IMR-90 (cell line): ENCODE measurements around the gene EIF4A2. TPM values are rescaled to one million over a fixed set of nuclear protein-coding genes. Genes with fewer than 3 reads are reported as not detected.
"Not testable (repeated sequence)": the region's sequence is repeated elsewhere in the genome, so short reads cannot be mapped to it uniquely, and the experiment has no call there.

Experiments
- ATAC-seq: fragments of 200-7000 bp; cut with Tn5 transposase; 2 replicates; pipeline ENCODE4 v1.9.1; 2020; ENCODE audit warnings: low read depth, mild to moderate bottlenecking, moderate library complexity
- BruUV-seq: library from RNA; stranded (reverse); fragments of 400-500 nt; replicated peaks from 2 replicates; lab custom pipeline; 2021; lab: Mats Ljungman, UMichigan
- CTCF ChIA-PET: fragments of 300-600 bp; formaldehyde crosslinking; extraction: SDS; loops from one replicate; lab custom pipeline; 2021; ENCODE audit warnings: antibody characterized with exemption; lab: Yijun Ruan, JAX
- POLR2A ChIA-PET: fragments of 300-600 bp; sonication (Branson Sonifier 250); formaldehyde crosslinking; loops from one replicate; lab custom pipeline; 2022; ENCODE audit warnings: antibody characterized with exemption; ENCODE audit not compliant: unreplicated experiment; lab: Charles Lee
- DNase-seq: peaks from one replicate; pipeline ENCODE4 v3.0.0; 2013
- H2AFZ ChIP-seq: replicated peaks from 2 replicates; pipeline ENCODE3; 2013; ENCODE audit warnings: low read length, mild to moderate bottlenecking; ENCODE audit not compliant: poor library complexity
- H2AK5ac ChIP-seq: 2 replicates; pipeline ENCODE4 v1.6.1; 2013; ENCODE audit warnings: low read depth, low read length, inconsistent platforms
- H2AK9ac ChIP-seq: replicated peaks from 2 replicates; pipeline ENCODE3; 2013; ENCODE audit warnings: mild to moderate bottlenecking, low read depth, low read length, moderate library complexity; ENCODE audit not compliant: poor library complexity
- H2BK120ac ChIP-seq: 2 replicates; pipeline ENCODE4 v1.6.1; 2013; ENCODE audit warnings: low read depth, low read length, inconsistent platforms
- H2BK15ac ChIP-seq: 3 replicates; pipeline ENCODE4 v1.6.1; 2013; ENCODE audit warnings: low read depth, low read length, inconsistent platforms
- H2BK20ac ChIP-seq: 2 replicates; pipeline ENCODE4 v1.6.1; 2013; ENCODE audit warnings: low read depth, mild to moderate bottlenecking, inconsistent platforms, low read length, moderate library complexity
- H2BK5ac ChIP-seq: 2 replicates; pipeline ENCODE4 v1.6.1; 2013; ENCODE audit warnings: mild to moderate bottlenecking, low read depth, low read length, inconsistent platforms; ENCODE audit not compliant: poor library complexity, severe bottlenecking
- H3K14ac ChIP-seq: replicated peaks from 2 replicates; pipeline ENCODE4 v1.6.1; 2013; ENCODE audit warnings: low read depth, low read length, inconsistent platforms
- H3K18ac ChIP-seq: 2 replicates; pipeline ENCODE4 v1.6.1; 2013; ENCODE audit warnings: low read depth, low read length, control low read depth
- H3K23ac ChIP-seq: 2 replicates; pipeline ENCODE4 v1.6.1; 2013; ENCODE audit warnings: low read depth, low read length, inconsistent platforms
- H3K27ac ChIP-seq: 2 replicates; pipeline ENCODE4 v1.5.1; 2013; ENCODE audit warnings: mild to moderate bottlenecking, control low read depth, low read length; ENCODE audit not compliant: insufficient read depth
- H3K27me3 ChIP-seq: 2 replicates; pipeline ENCODE4 v1.6.1; 2013; ENCODE audit warnings: low read length; ENCODE audit not compliant: control insufficient read depth, insufficient read depth
- H3K36me3 ChIP-seq: 2 replicates; pipeline ENCODE4 v1.6.1; 2013; ENCODE audit warnings: low read length, mixed read lengths; ENCODE audit not compliant: control insufficient read depth, insufficient read depth
- H3K4ac ChIP-seq: 2 replicates; pipeline ENCODE4 v1.6.1; 2013; ENCODE audit warnings: low read depth, low read length, inconsistent platforms
- H3K4me1 ChIP-seq: 2 replicates; pipeline ENCODE4 v1.6.1; 2013; ENCODE audit warnings: low read length, mixed read lengths; ENCODE audit not compliant: control insufficient read depth, insufficient read depth
- H3K4me2 ChIP-seq: 2 replicates; pipeline ENCODE4 v1.6.1; 2013; ENCODE audit warnings: low read depth, mild to moderate bottlenecking, control low read depth, low read length, moderate library complexity
- H3K4me3 ChIP-seq: 2 replicates; pipeline ENCODE4 v1.5.1; 2013; ENCODE audit warnings: low read depth, mild to moderate bottlenecking, control low read depth, low read length, moderate library complexity; ENCODE audit not compliant: insufficient read depth
- H3K56ac ChIP-seq: 2 replicates; pipeline ENCODE4 v1.6.1; 2013; ENCODE audit warnings: low read length, inconsistent platforms; ENCODE audit not compliant: insufficient read depth; ENCODE audit errors: extremely low read depth
- H3K79me1 ChIP-seq, 2 experiments: 2 replicates each; pipeline ENCODE4 v1.6.1; 2013; ENCODE audit warnings: low read length in 2 of 2, inconsistent platforms in 1 of 2, low read depth in 1 of 2
- H3K9ac ChIP-seq: 2 replicates; pipeline ENCODE4 v1.6.1; 2013; ENCODE audit warnings: low read depth, low read length, control low read depth
- H3K9me1 ChIP-seq: 2 replicates; pipeline ENCODE4 v1.6.1; 2013; ENCODE audit warnings: low read length, inconsistent platforms; ENCODE audit not compliant: insufficient read depth
- H3K9me3 ChIP-seq: 2 replicates; pipeline ENCODE4 v1.6.1; 2013; ENCODE audit warnings: low read length; ENCODE audit not compliant: control insufficient read depth, insufficient read depth
- H4K20me1 ChIP-seq: 2 replicates; pipeline ENCODE4 v1.6.1; 2013; ENCODE audit warnings: low read length, inconsistent platforms; ENCODE audit not compliant: insufficient read depth
- H4K5ac ChIP-seq: 2 replicates; pipeline ENCODE4 v1.6.1; 2013; ENCODE audit warnings: mild to moderate bottlenecking, low read depth, low read length, control low read depth
- H4K8ac ChIP-seq, 2 experiments: 2 replicates each; pipeline ENCODE4 v1.6.1; 2013; ENCODE audit warnings: low read depth in 2 of 2, low read length in 2 of 2, control low read depth in 1 of 2, inconsistent platforms in 1 of 2
- H4K91ac ChIP-seq: 2 replicates; pipeline ENCODE4 v1.6.1; 2013; ENCODE audit warnings: low read depth, low read length, inconsistent platforms; ENCODE audit not compliant: insufficient read depth
- WGBS, 2 experiments: methylation state at CpG; one replicate each; pipeline versions ENCODE4 v1.1.5 to v1.1.7; 2013; ENCODE audit warnings: missing lambda C conversion rate in 2 of 2; ENCODE audit not compliant: insufficient read length in 1 of 2; ENCODE audit errors: extremely low coverage in 2 of 2; 5-methylcytosine and 5-hydroxymethylcytosine counted together
- dilution Hi-C: fragments of 300-500 bp; cut with HindIII; formaldehyde crosslinking; loops from one replicate; pipeline ENCODE4 v1.14.3; 2018; ENCODE audit warnings: low sequenced_read_pairs; ENCODE audit not compliant: unreplicated experiment
- in situ Hi-C: fragments of 300-500 bp; cut with MboI; formaldehyde crosslinking; loops from 3 replicates; pipeline ENCODE4 v1.14.3; 2019; ENCODE audit warnings: low sequenced_read_pairs, inconsistent platforms, mixed read lengths
- intact Hi-C: fragments of 100-400 bp; cut with micrococcal nuclease; formaldehyde crosslinking; loops from 2 replicates; pipeline ENCODE4 v1.10.0; 2022
- polyA plus RNA-seq, 3 experiments: library from polyadenylated mRNA; depleted of rRNA; stranded (reverse); fragments of >200 nt; gene quantifications; 2 replicates each; pipeline ENCODE4 v1.2.3, GENCODE V29; 2012; ENCODE audit warnings: low replicate concordance in 1 of 3
- total RNA-seq: library from RNA; depleted of rRNA; stranded (reverse); fragments of >200 nt; gene quantifications from 2 replicates; pipeline ENCODE4 v1.2.3, GENCODE V29; 2012
- TF ChIP-seq, protein P1 (sequence below): fragments of 150-350 bp; IDR thresholded peaks from 2 replicates; pipeline ENCODE4 v1.6.1; 2017; ENCODE audit warnings: mild to moderate bottlenecking, antibody characterized with exemption, low read length, low read depth

The EIF4A2 gene
- total and polyA plus RNA-seq, 2 of the 4 experiments (the other 2 are of a cell fraction), result 310 to 320 TPM

DNA sequence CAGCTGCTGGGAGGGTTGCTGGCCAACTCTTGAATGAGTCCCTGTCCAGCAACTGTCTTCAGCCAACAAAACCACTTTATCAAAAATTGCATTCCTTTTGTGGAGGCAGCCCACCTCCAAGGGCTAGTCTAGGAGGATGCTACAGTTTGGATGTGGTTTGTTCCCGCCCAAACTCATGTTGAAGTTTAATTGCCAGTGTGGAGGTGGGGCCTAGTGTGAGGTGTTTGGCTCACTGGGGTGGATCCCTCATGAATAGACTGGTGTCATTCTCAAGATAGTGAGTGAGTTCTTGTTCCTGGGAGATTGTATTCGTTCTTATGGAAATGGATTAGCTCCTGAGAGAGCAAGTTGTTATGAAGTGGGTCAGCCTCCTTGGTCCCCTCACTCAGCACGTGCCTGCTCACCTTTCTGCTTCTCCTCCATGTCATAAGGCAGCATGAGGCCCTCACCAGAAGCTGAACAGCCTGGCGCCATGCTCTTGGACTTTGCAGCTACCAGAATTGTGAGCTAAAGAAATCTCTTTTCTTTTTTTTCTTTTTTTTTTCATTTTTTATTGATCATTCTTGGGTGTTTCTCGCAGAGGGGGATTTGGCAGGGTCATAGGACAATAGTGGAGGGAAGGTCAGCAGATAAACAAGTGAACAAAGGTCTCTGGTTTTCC, 27.1 kb downstream of the EIF4A2 start:
- dilution Hi-C loops (no loop called here), intact Hi-C loops (loop anchor here (10.0 kb wide), 1 partner anchor 526 kb away; no protein-coding TSS in a partner anchor), in situ Hi-C loops (loop anchor here (25.0 kb wide), 1 partner anchor 823 kb away; no protein-coding TSS in a partner anchor)
- no peak overlapping the region for H3K4ac ChIP-seq
- ATAC-seq (no peak), DNase-seq (no peak)
- TF ChIP-seq, protein P1, sequence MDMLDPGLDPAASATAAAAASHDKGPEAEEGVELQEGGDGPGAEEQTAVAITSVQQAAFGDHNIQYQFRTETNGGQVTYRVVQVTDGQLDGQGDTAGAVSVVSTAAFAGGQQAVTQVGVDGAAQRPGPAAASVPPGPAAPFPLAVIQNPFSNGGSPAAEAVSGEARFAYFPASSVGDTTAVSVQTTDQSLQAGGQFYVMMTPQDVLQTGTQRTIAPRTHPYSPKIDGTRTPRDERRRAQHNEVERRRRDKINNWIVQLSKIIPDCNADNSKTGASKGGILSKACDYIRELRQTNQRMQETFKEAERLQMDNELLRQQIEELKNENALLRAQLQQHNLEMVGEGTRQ, result no peak
- H3K27me3 ChIP-seq, result no peaks in the 10 kb centered on the region
- BruUV-seq, result no TSS peak
- H2BK120ac ChIP-seq, result no peak overlapping the region
- no peak overlapping the region for H3K4me3 ChIP-seq
- H2BK20ac ChIP-seq, result no peak overlapping the region
- no peak overlapping the region for H4K5ac ChIP-seq
- H3K9me1 ChIP-seq, result 0 out of 2 replicates have a peak, but pooled peaks cover 4% of the 10 kb centered on the region
- CTCF ChIA-PET, result no interaction called here
- POLR2A ChIA-PET, result no interaction called here
- no peak overlapping the region for H3K9ac ChIP-seq
- peaks cover 1% of the 10 kb centered on the region; the same call in 1 of the 2 replicates for H3K4me1 ChIP-seq
- no peak overlapping the region for H3K14ac ChIP-seq
- no peak overlapping the region for H4K91ac ChIP-seq
- H3K56ac ChIP-seq, result no peak overlapping the region
- no peaks in the 10 kb centered on the region for H3K36me3 ChIP-seq
- no peak overlapping the region for H3K27ac ChIP-seq
- no peak overlapping the region for H2BK5ac ChIP-seq
- H3K23ac ChIP-seq, result no peak overlapping the region
- no peak overlapping the region for H2AK5ac ChIP-seq
- H2AK9ac ChIP-seq, result no peak overlapping the region
- H3K18ac ChIP-seq, result no peak overlapping the region
- H4K8ac ChIP-seq, result no peak overlapping the region
- no CpG with 5 or more reads among the region's 5 CpGs for WGBS, 2 experiments
- no peak overlapping the region for H2BK15ac ChIP-seq
- no peaks in the 10 kb centered on the region for H3K9me3 ChIP-seq
- H3K79me1 ChIP-seq, result peaks cover 6 to 15% of the 10 kb centered on the region in 2 experiments; a peak in 3 of 4 replicates
- H4K20me1 ChIP-seq, result no peaks in the 10 kb centered on the region
- H2AFZ ChIP-seq, result no peak overlapping the region
- no peak overlapping the region for H3K4me2 ChIP-seq

GRCh38 chr3:186811313-186811712, 27.9 kb downstream of the EIF4A2 start:
- CTCF ChIA-PET, ATAC-seq, H2AFZ ChIP-seq, DNase-seq, H3K18ac ChIP-seq, H4K20me1 ChIP-seq, H3K23ac ChIP-seq, H3K56ac ChIP-seq, H2BK15ac ChIP-seq, H2AK9ac ChIP-seq, H4K8ac ChIP-seq, H4K5ac ChIP-seq, H2BK120ac ChIP-seq, H3K4me3 ChIP-seq, H3K27ac ChIP-seq, H3K4me1 ChIP-seq, H2AK5ac ChIP-seq, H3K9ac ChIP-seq, H3K14ac ChIP-seq, H2BK20ac ChIP-seq, H3K9me1 ChIP-seq, H3K36me3 ChIP-seq, H2BK5ac ChIP-seq, H3K9me3 ChIP-seq, dilution Hi-C loops, BruUV-seq, POLR2A ChIA-PET, H3K4ac ChIP-seq, H3K79me1 ChIP-seq, H3K27me3 ChIP-seq, H4K91ac ChIP-seq, H3K4me2 ChIP-seq: not testable (repeated sequence)
- intact Hi-C loops, result loop anchor here (10.0 kb wide), 1 partner anchor 527 kb away; no protein-coding TSS in a partner anchor
- in situ Hi-C loops, result loop anchor here (25.0 kb wide), 1 partner anchor 824 kb away; no protein-coding TSS in a partner anchor
- WGBS, 2 experiments, result no CpG with 5 or more reads among the region's 29 CpGs
